PFSK-1 (cell line): ENCODE measurements around the gene PRLR.

Experiments
- FOXP2 ChIP-seq: optimal IDR thresholded peaks from 2 replicates; pipeline ENCODE3; 2011; ENCODE audit warnings: borderline replicate concordance, control low read depth, inconsistent platforms; ENCODE audit not compliant: insufficient read depth; ENCODE audit errors: extremely low read length, extremely low read depth
- POLR2AphosphoS5 ChIP-seq: IDR thresholded peaks from 2 replicates; pipeline ENCODE4 v1.6.1; 2012; ENCODE audit warnings: low read depth, mild to moderate bottlenecking, control low read depth, low read length, moderate library complexity
- SIN3A ChIP-seq: IDR thresholded peaks from 2 replicates; pipeline ENCODE4 v1.6.1; 2012; ENCODE audit warnings: mild to moderate bottlenecking, low read length, moderate library complexity, borderline replicate concordance; ENCODE audit not compliant: insufficient read depth
- TAF1 ChIP-seq: IDR thresholded peaks from 2 replicates; pipeline ENCODE4 v1.6.1; 2012; ENCODE audit warnings: low read length, control low read depth, borderline replicate concordance; ENCODE audit not compliant: insufficient read depth
- TF ChIP-seq, protein P1 (sequence below), 2 experiments: IDR thresholded peaks; 2 replicates each; pipeline versions ENCODE4 v1.6.1 to v1.8.0; 2011 to 2012; ENCODE audit warnings: low read depth in 2 of 2, low read length in 2 of 2, control low read depth in 1 of 2, inconsistent platforms in 1 of 2, mild to moderate bottlenecking in 1 of 2, moderate library complexity in 1 of 2; ENCODE audit not compliant: insufficient read depth in 1 of 2

PRLR gene

DNA sequence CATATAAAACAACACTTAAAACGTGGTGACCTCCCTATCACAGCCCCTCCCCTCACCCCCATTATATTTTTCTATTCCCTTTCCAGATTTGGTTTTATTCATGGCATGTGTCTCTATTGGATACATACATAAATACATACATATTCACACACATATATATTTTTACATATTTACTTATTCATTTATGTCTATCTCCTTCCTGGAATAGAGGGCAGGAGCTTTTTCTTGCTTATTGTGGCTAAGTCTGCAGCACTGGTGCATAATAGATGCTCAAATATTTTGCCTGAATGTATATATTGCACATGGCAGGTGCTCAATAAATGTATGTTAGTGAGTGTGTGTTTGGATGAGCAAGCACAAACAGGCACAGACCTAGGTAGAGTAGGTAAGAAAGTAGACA lies 185.0 kb downstream of the PRLR start:
- TF ChIP-seq FOXP2 (no peak), POLR2AphosphoS5 (no peak)

DNA sequence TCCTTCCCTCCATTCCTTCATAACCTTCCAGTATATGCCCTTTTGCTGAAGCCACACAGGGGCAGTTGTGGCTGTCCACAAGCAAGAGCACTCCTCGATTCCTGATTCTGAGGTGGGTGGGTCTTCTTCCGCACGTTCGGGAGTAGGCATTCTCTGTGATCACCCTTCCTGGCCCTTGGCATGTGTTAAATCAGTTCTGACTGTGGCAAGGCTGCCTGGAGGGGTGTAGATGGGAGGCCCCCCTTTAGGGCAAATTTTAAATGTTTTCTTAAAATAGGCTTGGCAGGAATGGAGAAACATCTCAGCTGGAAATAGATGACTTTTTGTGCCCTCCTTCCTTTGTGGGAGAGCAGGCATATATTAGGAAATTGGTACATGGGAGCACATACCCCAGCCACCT lies 185.6 kb downstream of the PRLR start:
- TF ChIP-seq TAF1 (no peak), SIN3A (no peak), FOXP2 (no peak), POLR2AphosphoS5 (no peak)
- TF ChIP-seq, protein P1, sequence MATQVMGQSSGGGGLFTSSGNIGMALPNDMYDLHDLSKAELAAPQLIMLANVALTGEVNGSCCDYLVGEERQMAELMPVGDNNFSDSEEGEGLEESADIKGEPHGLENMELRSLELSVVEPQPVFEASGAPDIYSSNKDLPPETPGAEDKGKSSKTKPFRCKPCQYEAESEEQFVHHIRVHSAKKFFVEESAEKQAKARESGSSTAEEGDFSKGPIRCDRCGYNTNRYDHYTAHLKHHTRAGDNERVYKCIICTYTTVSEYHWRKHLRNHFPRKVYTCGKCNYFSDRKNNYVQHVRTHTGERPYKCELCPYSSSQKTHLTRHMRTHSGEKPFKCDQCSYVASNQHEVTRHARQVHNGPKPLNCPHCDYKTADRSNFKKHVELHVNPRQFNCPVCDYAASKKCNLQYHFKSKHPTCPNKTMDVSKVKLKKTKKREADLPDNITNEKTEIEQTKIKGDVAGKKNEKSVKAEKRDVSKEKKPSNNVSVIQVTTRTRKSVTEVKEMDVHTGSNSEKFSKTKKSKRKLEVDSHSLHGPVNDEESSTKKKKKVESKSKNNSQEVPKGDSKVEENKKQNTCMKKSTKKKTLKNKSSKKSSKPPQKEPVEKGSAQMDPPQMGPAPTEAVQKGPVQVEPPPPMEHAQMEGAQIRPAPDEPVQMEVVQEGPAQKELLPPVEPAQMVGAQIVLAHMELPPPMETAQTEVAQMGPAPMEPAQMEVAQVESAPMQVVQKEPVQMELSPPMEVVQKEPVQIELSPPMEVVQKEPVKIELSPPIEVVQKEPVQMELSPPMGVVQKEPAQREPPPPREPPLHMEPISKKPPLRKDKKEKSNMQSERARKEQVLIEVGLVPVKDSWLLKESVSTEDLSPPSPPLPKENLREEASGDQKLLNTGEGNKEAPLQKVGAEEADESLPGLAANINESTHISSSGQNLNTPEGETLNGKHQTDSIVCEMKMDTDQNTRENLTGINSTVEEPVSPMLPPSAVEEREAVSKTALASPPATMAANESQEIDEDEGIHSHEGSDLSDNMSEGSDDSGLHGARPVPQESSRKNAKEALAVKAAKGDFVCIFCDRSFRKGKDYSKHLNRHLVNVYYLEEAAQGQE (IDR thresholded peaks at IDR 0.05; ENCODE audit: insufficient read depth in 1 of 2, low read depth in 2 of 2, low read length in 2 of 2), result no peak

DNA sequence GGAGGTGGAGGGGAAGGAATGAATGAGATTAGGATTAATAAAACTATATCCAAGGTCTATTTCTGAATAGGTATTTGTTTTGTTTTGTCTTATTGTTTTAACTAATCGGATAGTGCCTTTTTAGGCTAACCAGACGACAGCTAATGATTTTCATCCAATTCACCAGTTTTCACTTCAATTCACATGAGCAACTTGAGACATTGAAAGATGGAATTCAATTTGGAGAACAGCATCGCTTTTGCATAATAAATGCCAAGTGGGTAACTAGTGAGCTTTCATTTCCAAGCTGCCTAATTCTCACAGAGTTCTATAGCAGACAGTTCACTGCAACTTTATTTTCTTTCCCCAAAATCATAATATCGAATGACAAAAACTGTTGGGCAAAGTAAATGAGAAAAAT lies 187.5 kb downstream of the PRLR start:
- TF ChIP-seq TAF1 (no peak), POLR2AphosphoS5 (no peak), SIN3A (no peak), FOXP2 (no peak)
- TF ChIP-seq, protein P1 (IDR thresholded peaks at IDR 0.05; ENCODE audit: insufficient read depth in 1 of 2, low read depth in 2 of 2, low read length in 2 of 2), result no peak

DNA sequence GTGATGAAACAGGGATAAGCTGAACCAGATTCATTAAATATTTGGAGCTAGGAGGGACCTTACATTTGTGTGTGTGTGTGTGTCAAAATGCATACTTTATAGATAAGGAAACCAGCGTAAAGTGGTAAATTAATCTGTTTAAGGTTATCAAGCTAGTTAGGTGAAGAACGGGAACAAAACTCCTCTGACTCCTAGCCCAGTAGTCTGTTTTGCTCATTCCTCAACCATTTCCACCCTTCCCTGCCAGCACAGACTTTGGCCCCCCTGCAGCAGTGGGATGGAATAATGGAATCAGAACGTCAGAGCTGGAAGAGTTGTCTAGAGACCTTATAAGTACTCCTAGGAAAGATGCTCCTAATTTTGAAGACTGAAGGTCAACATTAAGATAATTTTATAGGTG lies 189.0 kb downstream of the PRLR start:
- TF ChIP-seq FOXP2 (no peak), SIN3A (no peak), TAF1 (no peak), POLR2AphosphoS5 (no peak)
- TF ChIP-seq, protein P1 (IDR thresholded peaks at IDR 0.05; ENCODE audit: insufficient read depth in 1 of 2, low read depth in 2 of 2, low read length in 2 of 2), result no peak

DNA sequence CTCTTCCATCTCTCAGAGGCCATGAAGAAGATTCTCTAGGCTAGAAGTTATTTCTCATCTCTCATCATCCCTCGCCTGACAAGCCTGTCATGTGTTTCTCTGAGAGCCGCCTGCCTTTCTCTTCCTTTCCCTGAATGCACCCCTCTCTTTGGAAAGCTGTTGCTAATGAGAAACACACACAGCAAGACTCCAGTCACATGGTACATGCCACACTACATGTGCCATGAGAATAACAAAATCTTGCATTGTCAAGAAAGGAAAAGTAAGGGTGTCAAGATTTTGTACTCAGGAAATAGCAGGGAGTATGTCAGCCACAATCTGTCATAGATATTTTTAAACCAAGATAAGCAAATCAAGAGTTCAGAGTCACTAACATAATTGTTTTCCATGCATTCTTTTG lies 191.4 kb downstream of the PRLR start:
- TF ChIP-seq TAF1 (no peak), SIN3A (no peak), FOXP2 (no peak), POLR2AphosphoS5 (no peak)
- TF ChIP-seq, protein P1 (IDR thresholded peaks at IDR 0.05; ENCODE audit: insufficient read depth in 1 of 2, low read depth in 2 of 2, low read length in 2 of 2), result no peak
